Activated CD8-positive, alpha-beta T cell treated with anti-CD3 and anti-CD28 coated beads, Interleukin-2, amount 10 ng/mL, durations not matched to agents 7 days and 5 days (primary cell): Measurements from ENCODE around the gene CTNNA2. TPM values are rescaled to one million over a fixed set of nuclear protein-coding genes. Genes with fewer than 3 reads are reported as not detected.

Experiments used
- ATAC-seq: fragments of 150-1000 bp; cut with Tn5 transposase; one replicate; pipeline ENCODE4 v1.10.0; 2021; ENCODE audit warnings: moderate library complexity
- CTCF ChIA-PET: fragments of 350-600 bp; sonication (Branson Sonifier 250); formaldehyde crosslinking; loops from one replicate; lab custom pipeline; 2021; ENCODE audit warnings: antibody characterized with exemption; lab: Charles Lee
- POLR2A ChIA-PET: fragments of 350-600 bp; sonication (Branson Sonifier 250); formaldehyde crosslinking; loops from one replicate; lab custom pipeline; 2021; ENCODE audit warnings: antibody characterized with exemption; lab: Charles Lee
- DNase-seq: peaks from one replicate; pipeline ENCODE4 v3.0.0-alpha.2; 2020
- H3K27ac Mint-ChIP-seq: one replicate; pipeline ENCODE4 v1.8.0; 2021; ENCODE audit warnings: mild to moderate bottlenecking, mixed read lengths
- H3K27me3 Mint-ChIP-seq: one replicate; pipeline ENCODE4 v1.8.0; 2021; ENCODE audit warnings: low read depth, mixed read lengths
- H3K36me3 Mint-ChIP-seq: one replicate; pipeline ENCODE4 v1.8.0; 2021; ENCODE audit warnings: low read depth, mixed read lengths
- H3K4me1 Mint-ChIP-seq: one replicate; pipeline ENCODE4 v1.8.0; 2021; ENCODE audit warnings: low read depth, mixed read lengths
- H3K4me3 Mint-ChIP-seq: one replicate; pipeline ENCODE4 v1.8.0; 2021; ENCODE audit warnings: mild to moderate bottlenecking, mixed read lengths
- H3K9me3 Mint-ChIP-seq: one replicate; pipeline ENCODE4 v1.8.0; 2022; ENCODE audit warnings: mixed read lengths; ENCODE audit not compliant: insufficient read depth
- total RNA-seq, 2 experiments: library from RNA; stranded (reverse); gene quantifications; one replicate each; pipeline ENCODE4 v1.2.3, GENCODE V29; 2021

Gene CTNNA2
- total RNA-seq, 2 experiments from 2014 or later, result not detected

GRCh38 chr2:79620679-79621078, 107.8 kb downstream of the CTNNA2 start:
- ChIA-PET POLR2A (no interaction called here), CTCF (no interaction called here)
- H3K9me3 Mint-ChIP-seq, result peaks cover 17% of the 10 kb centered on the region
- H3K36me3 Mint-ChIP-seq, result no peaks in the 10 kb centered on the region
- H3K4me1 Mint-ChIP-seq, result no peaks in the 10 kb centered on the region
- no peak for DNase-seq
- H3K27ac Mint-ChIP-seq, result no peak overlapping the region
- no peaks in the 10 kb centered on the region for H3K27me3 Mint-ChIP-seq
- ATAC-seq, result no peak
- H3K4me3 Mint-ChIP-seq, result no peak overlapping the region

DNA sequence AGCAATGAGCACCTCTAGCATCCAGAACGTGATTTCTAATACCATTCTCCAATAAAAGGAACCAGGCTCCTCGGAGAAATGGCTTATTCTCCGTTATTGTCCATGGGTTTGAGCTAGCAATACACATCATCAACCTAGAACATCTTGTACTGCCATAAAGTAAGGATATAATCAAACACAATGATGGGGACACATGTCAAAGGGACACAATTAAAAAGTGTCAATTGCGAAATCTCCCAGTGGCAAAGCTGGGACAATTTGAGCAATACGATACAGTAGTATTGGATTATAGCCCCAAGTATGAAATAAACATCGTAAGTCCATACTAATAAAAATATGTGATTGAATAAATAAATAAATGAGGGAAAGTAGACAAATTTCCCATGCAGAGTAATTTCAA, 108.4 kb downstream of the CTNNA2 start:
- DNase-seq, result no peak
- H3K4me1 Mint-ChIP-seq, result no peaks in the 10 kb centered on the region
- no peaks in the 10 kb centered on the region for H3K36me3 Mint-ChIP-seq
- no peak for ATAC-seq
- POLR2A ChIA-PET, result no interaction called here
- H3K4me3 Mint-ChIP-seq, result no peak overlapping the region
- CTCF ChIA-PET, result no interaction called here
- H3K9me3 Mint-ChIP-seq, result peaks cover 12% of the 10 kb centered on the region
- no peak overlapping the region for H3K27ac Mint-ChIP-seq
- H3K27me3 Mint-ChIP-seq, result no peaks in the 10 kb centered on the region

DNA sequence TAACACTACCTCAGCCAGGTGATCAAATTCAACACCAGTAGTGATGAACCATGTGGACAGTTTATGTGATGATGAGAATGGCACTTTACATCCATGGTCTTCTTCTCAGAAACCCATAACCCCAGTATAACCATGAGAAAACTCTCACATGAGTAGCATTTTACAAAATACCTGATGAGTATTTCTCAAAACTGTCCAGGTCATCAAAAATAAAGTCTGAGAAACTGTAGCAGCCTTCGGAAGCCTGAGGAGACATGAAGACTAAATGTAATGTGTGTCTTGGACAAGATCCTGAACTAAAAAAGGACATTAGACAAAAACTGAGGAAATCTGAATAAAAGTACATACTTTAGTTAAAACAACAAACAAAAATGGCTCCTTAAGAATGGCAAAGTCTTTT, 108.9 kb downstream of the CTNNA2 start:
- no peaks in the 10 kb centered on the region for H3K36me3 Mint-ChIP-seq
- DNase-seq (no peak), ATAC-seq (no peak)
- POLR2A ChIA-PET, result no interaction called here
- H3K4me3 Mint-ChIP-seq, result no peak overlapping the region
- H3K27me3 Mint-ChIP-seq, result no peaks in the 10 kb centered on the region
- H3K4me1 Mint-ChIP-seq, result no peaks in the 10 kb centered on the region
- no peak overlapping the region for H3K27ac Mint-ChIP-seq
- peaks cover 12% of the 10 kb centered on the region for H3K9me3 Mint-ChIP-seq
- CTCF ChIA-PET, result no interaction called here

DNA sequence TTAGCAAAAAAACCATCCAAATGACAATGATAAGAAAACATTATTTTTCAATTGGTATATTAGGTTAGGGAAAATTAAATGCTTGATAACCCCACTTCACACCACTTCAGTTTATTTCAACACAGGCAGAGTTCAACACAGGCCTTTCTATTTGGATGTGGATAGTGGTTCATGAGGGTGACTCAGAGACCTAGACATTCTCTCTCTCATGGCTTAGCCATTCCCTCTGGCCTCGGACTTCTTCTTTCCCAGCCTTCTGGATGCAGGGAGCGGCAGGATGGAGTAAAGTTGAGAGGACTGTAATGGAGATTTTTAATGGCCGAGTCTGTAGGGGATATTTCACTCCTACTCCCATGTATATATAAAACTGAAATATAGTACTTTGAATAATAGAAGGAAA, 109.7 kb downstream of the CTNNA2 start:
- ChIA-PET POLR2A (no interaction called here), CTCF (no interaction called here)
- DNase-seq (no peak), ATAC-seq (no peak)
- Mint-ChIP-seq H3K27me3 (no peaks in the 10 kb centered on the region), H3K36me3 (no peaks in the 10 kb centered on the region), H3K27ac (no peak overlapping the region), H3K9me3 (peaks cover 12% of the 10 kb centered on the region), H3K4me3 (no peak overlapping the region), H3K4me1 (no peaks in the 10 kb centered on the region)

DNA sequence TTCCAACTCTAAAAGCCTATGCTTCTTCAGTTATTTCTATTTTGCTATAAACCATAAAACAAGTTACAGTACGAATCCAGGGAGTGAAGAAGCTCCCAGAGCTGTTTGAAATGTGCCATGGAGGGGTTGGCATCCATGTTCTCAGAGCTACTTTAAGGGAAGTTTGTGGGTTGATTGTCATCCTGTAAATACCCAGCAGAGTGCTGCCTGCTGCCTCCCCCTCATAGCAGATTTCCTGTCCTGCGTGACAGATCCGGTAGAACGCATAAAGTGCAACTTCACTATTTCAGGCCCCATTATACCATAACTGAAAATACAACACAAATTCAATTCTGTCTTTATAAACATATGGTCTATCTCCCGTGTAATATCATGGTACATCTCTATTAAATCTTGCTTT, 114.4 kb downstream of the CTNNA2 start:
- Mint-ChIP-seq H3K4me3 (no peak overlapping the region), H3K27ac (no peak overlapping the region), H3K9me3 (peaks cover 12% of the 10 kb centered on the region), H3K36me3 (no peaks in the 10 kb centered on the region), H3K4me1 (no peaks in the 10 kb centered on the region), H3K27me3 (no peaks in the 10 kb centered on the region)
- CTCF ChIA-PET, result no interaction called here
- POLR2A ChIA-PET, result no interaction called here
- no peak for DNase-seq
- ATAC-seq, result no peak

- Mint-ChIP-seq H3K4me1 (no peaks in the 10 kb centered on the region), H3K9me3 (peaks cover 14% of the 10 kb centered on the region), H3K27ac (no peak overlapping the region), H3K4me3 (no peak overlapping the region), H3K27me3 (no peaks in the 10 kb centered on the region), H3K36me3 (no peaks in the 10 kb centered on the region)
- ATAC-seq (no peak), DNase-seq (no peak)
- ChIA-PET POLR2A (no interaction called here), CTCF (no interaction called here)
Observed at GRCh38 chr2:79630060-79630459, 117.2 kb downstream of the CTNNA2 start.

- H3K4me3 Mint-ChIP-seq, result no peak overlapping the region
- no peaks in the 10 kb centered on the region for H3K4me1 Mint-ChIP-seq
- CTCF ChIA-PET, result no interaction called here
- no peaks in the 10 kb centered on the region for H3K27me3 Mint-ChIP-seq
- H3K9me3 Mint-ChIP-seq, result peaks cover 14% of the 10 kb centered on the region
- DNase-seq, result no peak
- H3K27ac Mint-ChIP-seq, result no peak overlapping the region
- POLR2A ChIA-PET, result no interaction called here
- H3K36me3 Mint-ChIP-seq, result no peaks in the 10 kb centered on the region
- ATAC-seq, result no peak
Observed at GRCh38 chr2:79630972-79631557, 118.2 kb downstream of the CTNNA2 start.

DNA sequence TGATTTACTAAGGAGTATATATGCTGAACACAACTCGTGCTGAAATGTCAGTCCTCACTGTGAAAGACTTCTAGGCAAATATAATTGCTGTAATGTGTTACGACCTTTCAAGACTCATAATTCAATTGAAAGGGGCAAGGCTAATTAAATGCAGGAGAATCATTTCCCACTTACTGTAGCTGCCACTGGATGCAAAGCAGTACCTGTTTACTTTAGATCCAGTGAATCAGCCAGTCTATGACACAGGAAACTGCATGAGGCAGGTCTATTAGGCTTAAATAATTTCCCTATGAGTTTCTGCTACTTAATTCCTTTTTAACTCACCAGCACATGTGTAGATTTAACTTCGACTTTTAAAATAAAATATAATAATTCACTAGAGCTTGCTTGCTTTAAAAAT, 125.6 kb downstream of the CTNNA2 start:
- no peak for ATAC-seq
- Mint-ChIP-seq H3K27me3 (no peaks in the 10 kb centered on the region), H3K4me1 (no peaks in the 10 kb centered on the region), H3K4me3 (no peak overlapping the region), H3K9me3 (peaks cover 11% of the 10 kb centered on the region), H3K27ac (no peak overlapping the region), H3K36me3 (no peaks in the 10 kb centered on the region)
- ChIA-PET CTCF (no interaction called here), POLR2A (no interaction called here)
- no peak for DNase-seq

DNA sequence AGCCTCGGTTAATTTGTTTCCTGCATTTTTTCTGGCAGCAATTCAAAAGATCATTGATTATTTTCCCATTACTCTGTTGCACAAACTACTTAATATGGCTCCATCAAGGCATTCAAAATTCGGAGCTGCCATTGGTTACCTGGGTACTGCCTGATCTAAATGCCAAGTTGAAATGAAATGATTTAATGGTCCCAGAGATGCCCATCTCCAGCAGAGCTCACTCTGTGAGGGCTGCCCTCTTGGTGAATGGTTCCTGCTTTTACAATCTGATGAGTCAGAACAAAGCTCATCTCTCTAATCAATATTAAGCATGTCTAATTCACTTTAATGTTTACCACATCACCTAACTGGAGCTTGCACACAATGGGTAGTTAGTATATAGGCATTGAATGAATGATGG, 126.1 kb downstream of the CTNNA2 start:
- peaks cover 15% of the 10 kb centered on the region for H3K9me3 Mint-ChIP-seq
- H3K36me3 Mint-ChIP-seq, result no peaks in the 10 kb centered on the region
- CTCF ChIA-PET, result no interaction called here
- ATAC-seq, result no peak
- POLR2A ChIA-PET, result no interaction called here
- H3K4me3 Mint-ChIP-seq, result no peak overlapping the region
- H3K27me3 Mint-ChIP-seq, result no peaks in the 10 kb centered on the region
- H3K27ac Mint-ChIP-seq, result no peak overlapping the region
- DNase-seq, result no peak
- H3K4me1 Mint-ChIP-seq, result no peaks in the 10 kb centered on the region

GRCh38 chr2:79640001-79640400, 127.2 kb downstream of the CTNNA2 start:
- DNase-seq, result no peak
- CTCF ChIA-PET, result no interaction called here
- Mint-ChIP-seq H3K36me3 (no peaks in the 10 kb centered on the region), H3K9me3 (peaks cover 13% of the 10 kb centered on the region), H3K27ac (no peak overlapping the region), H3K4me1 (no peaks in the 10 kb centered on the region), H3K4me3 (no peak overlapping the region), H3K27me3 (no peaks in the 10 kb centered on the region)
- ATAC-seq, result no peak
- POLR2A ChIA-PET, result no interaction called here

DNA sequence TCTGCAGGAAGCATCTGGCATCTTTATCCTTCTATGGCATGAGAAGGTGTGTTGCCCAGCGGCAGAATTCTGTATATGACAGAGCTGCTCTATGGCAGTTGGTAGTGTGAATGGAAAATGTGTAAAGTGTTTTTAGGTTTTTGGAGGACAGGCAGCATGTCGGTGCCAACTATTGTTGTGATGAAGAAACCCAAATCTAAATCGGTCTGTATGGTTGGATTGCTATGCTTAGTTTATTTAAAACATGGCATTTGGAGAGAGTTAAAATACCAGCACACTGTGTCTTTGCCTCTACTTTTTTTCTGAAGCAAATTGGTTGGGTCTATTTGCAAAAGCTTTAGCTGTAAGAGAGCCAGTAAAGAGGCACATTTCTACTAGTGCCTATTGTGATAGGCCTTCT, 136.7 kb downstream of the CTNNA2 start:
- DNase-seq (no peak), ATAC-seq (no peak)
- ChIA-PET POLR2A (no interaction called here), CTCF (no interaction called here)
- H3K4me1 Mint-ChIP-seq, result no peaks in the 10 kb centered on the region
- no peaks in the 10 kb centered on the region for H3K36me3 Mint-ChIP-seq
- H3K27me3 Mint-ChIP-seq, result no peaks in the 10 kb centered on the region
- no peak overlapping the region for H3K27ac Mint-ChIP-seq
- H3K4me3 Mint-ChIP-seq, result no peak overlapping the region
- H3K9me3 Mint-ChIP-seq, result peaks cover 13% of the 10 kb centered on the region

DNA sequence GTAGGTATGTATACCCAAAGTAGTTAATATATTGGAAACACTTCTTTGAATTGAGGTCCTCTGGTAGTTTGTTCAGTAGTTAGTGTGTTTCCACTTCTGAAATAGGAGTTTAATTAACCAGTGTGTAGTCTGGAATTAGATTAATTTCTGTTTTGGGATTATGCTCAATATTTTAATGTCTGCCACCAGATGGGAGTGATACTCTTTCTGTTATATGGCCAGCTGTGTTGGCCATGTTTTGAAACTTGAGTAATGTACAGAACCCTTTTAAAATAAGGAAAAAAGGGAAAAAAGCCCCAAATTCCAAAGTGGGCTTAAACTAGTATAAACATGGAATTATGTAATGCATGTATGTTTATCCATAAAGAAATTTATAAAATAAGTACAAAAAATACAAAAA, 147.7 kb downstream of the CTNNA2 start:
- Mint-ChIP-seq H3K4me1 (no peaks in the 10 kb centered on the region), H3K4me3 (no peak overlapping the region), H3K36me3 (no peaks in the 10 kb centered on the region), H3K27me3 (no peaks in the 10 kb centered on the region), H3K27ac (no peak overlapping the region), H3K9me3 (no peaks in the 10 kb centered on the region)
- ChIA-PET CTCF (no interaction called here), POLR2A (no interaction called here)
- ATAC-seq (no peak), DNase-seq (no peak)

DNA sequence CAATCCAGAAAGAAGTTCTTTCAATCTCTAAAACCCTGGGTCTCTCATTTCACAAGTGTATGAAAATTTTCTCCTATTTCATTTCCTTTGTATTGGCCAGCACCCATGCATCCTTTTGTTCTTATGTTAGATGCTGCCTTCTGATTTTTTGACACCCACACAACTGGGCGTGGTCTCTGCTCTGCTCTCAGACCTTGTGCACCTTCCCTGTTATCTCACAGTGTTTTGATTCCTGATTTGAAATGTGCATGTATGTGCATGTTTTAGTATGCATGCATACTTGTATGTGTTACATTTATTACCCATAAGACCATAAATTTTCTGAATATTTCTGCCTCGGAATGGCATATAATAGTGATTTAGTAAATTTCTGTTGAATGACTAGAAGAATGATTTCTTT, 152.2 kb downstream of the CTNNA2 start:
- ATAC-seq, result no peak
- no peaks in the 10 kb centered on the region for H3K4me1 Mint-ChIP-seq

More for the DNA sequence above, 152.2 kb downstream of the CTNNA2 start:
- Mint-ChIP-seq H3K27me3 (no peaks in the 10 kb centered on the region), H3K36me3 (no peaks in the 10 kb centered on the region), H3K4me3 (no peak overlapping the region), H3K27ac (no peak overlapping the region), H3K9me3 (peaks cover 13% of the 10 kb centered on the region)
- ChIA-PET POLR2A (no interaction called here), CTCF (no interaction called here)
- no peak for DNase-seq
